Osteoblast (primary cell): ENCODE measurements around the gene DENND1C. TPM values are rescaled to one million over a fixed set of nuclear protein-coding genes. Genes with fewer than 3 reads are reported as not detected.

ENCODE experiments used
- DNase-seq: peaks from one replicate; pipeline ENCODE4 v3.0.0; 2011; ENCODE audit warnings: low spot score, mixed read lengths; ENCODE audit not compliant: insufficient read length; ENCODE audit errors: missing footprints
- H2AFZ ChIP-seq: 2 replicates; pipeline ENCODE4 v1.6.0; 2011; ENCODE audit warnings: mild to moderate bottlenecking, low read length
- H3K27ac ChIP-seq: 2 replicates; pipeline ENCODE4 v1.5.1; 2011; ENCODE audit warnings: mild to moderate bottlenecking, low read depth, low read length, moderate library complexity
- H3K27me3 ChIP-seq: 2 replicates; pipeline ENCODE4 v1.6.0; 2012; ENCODE audit warnings: mild to moderate bottlenecking, control low read depth, inconsistent platforms, low read length, moderate library complexity; ENCODE audit not compliant: insufficient read depth
- H3K36me3 ChIP-seq: 2 replicates; pipeline ENCODE4 v1.5.1; 2011; ENCODE audit warnings: mild to moderate bottlenecking, low read length, control low read depth, moderate library complexity; ENCODE audit not compliant: insufficient read depth
- H3K4me1 ChIP-seq: 2 replicates; pipeline ENCODE4 v1.5.1; 2011; ENCODE audit warnings: mild to moderate bottlenecking, low read length, control low read depth, moderate library complexity; ENCODE audit not compliant: insufficient read depth
- H3K4me2 ChIP-seq: 2 replicates; pipeline ENCODE4 v1.6.0; 2011; ENCODE audit warnings: mild to moderate bottlenecking, low read length; ENCODE audit not compliant: insufficient read depth
- H3K4me3 ChIP-seq: fragments of 200-600 bp; sonication (generic); 3 replicates; pipeline ENCODE4 v1.5.1; 2012; ENCODE audit warnings: mild to moderate bottlenecking, low read length, inconsistent platforms; ENCODE audit not compliant: insufficient read depth
- H3K79me2 ChIP-seq: 2 replicates; pipeline ENCODE4 v1.6.0; 2012; ENCODE audit warnings: mild to moderate bottlenecking, low read length, control low read depth, inconsistent platforms; ENCODE audit not compliant: insufficient read depth
- H3K9me3 ChIP-seq: 2 replicates; pipeline ENCODE4 v1.5.1; 2011; ENCODE audit warnings: low read depth, low read length, control low read depth
- H4K20me1 ChIP-seq: 2 replicates; pipeline ENCODE4 v1.6.0; 2012; ENCODE audit warnings: mild to moderate bottlenecking, low read length, control low read depth; ENCODE audit not compliant: insufficient read depth
- total RNA-seq: library from RNA; depleted of rRNA; stranded (reverse); fragments of >200 nt; gene quantifications from 2 replicates; pipeline ENCODE4 v1.2.3, GENCODE V29; 2012
- TF ChIP-seq, protein P1 (sequence below): IDR thresholded peaks from 2 replicates; pipeline ENCODE4 v1.5.1; 2011; ENCODE audit warnings: mild to moderate bottlenecking, low read depth, low read length, moderate library complexity; ENCODE audit errors: extremely low read depth

The DENND1C gene
- total RNA-seq, 1 donor, result not detected

DNA sequence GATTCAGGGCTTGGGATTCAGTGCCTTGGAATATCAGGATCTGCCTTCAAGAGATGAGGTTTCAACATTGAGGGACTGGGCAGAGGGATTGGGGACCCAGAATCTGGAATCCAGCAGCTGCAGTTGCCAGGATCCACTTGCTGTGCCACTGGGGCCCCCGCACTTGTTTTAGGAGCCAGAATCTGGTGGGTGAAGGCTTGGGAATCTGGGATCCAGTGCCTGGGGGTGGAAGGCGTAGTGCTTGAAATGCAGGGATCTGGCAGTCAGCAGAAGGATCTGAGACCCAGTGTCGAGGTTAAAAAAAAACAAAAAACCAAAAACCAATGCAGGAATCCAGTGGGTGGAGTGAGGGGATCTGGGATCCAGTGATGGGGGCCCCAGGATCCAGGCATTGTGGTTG, 40.7 kb downstream of the DENND1C start:
- no peaks in the 10 kb centered on the region for H3K36me3 ChIP-seq
- DNase-seq, result peak; percentile 18
- no peaks in the 10 kb centered on the region for H3K4me1 ChIP-seq
- H3K9me3 ChIP-seq, result no peaks in the 10 kb centered on the region
- H2AFZ ChIP-seq, result no peak overlapping the region
- H3K4me3 ChIP-seq, result no peak overlapping the region
- no peaks in the 10 kb centered on the region for H4K20me1 ChIP-seq
- TF ChIP-seq, protein P1, sequence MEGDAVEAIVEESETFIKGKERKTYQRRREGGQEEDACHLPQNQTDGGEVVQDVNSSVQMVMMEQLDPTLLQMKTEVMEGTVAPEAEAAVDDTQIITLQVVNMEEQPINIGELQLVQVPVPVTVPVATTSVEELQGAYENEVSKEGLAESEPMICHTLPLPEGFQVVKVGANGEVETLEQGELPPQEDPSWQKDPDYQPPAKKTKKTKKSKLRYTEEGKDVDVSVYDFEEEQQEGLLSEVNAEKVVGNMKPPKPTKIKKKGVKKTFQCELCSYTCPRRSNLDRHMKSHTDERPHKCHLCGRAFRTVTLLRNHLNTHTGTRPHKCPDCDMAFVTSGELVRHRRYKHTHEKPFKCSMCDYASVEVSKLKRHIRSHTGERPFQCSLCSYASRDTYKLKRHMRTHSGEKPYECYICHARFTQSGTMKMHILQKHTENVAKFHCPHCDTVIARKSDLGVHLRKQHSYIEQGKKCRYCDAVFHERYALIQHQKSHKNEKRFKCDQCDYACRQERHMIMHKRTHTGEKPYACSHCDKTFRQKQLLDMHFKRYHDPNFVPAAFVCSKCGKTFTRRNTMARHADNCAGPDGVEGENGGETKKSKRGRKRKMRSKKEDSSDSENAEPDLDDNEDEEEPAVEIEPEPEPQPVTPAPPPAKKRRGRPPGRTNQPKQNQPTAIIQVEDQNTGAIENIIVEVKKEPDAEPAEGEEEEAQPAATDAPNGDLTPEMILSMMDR, result no peak
- H3K27me3 ChIP-seq, result no peaks in the 10 kb centered on the region
- H3K79me2 ChIP-seq, result no peaks in the 10 kb centered on the region
- no peak overlapping the region for H3K4me2 ChIP-seq
- no peak overlapping the region for H3K27ac ChIP-seq

GRCh38 chr19:6439743-6440142, 41.8 kb downstream of the DENND1C start:
- H3K27ac ChIP-seq, result no peak overlapping the region

GRCh38 chr19:6433663-6434062, 47.9 kb downstream of the DENND1C start, which contains the start of gene SLC25A41:
SLC25A41 (minus strand) TSS chr19:6433763; CDS start chr19:6433693, 70 bp downstream.
- TF ChIP-seq, protein P1, result no peak
- Histone ChIP-seq H3K27ac (no peak within 1 kb of the TSS), H3K9me3 (no peaks in the 10 kb centered on the region), H2AFZ (no peak within 1 kb of the TSS), H3K36me3 (no peaks in the 10 kb centered on the region), H4K20me1 (no peaks in the 10 kb centered on the region), H3K4me1 (no peaks in the 10 kb centered on the region), H3K79me2 (no peaks in the 10 kb centered on the region), H3K4me2 (no peak within 1 kb of the TSS), H3K4me3 (no peak within 1 kb of the TSS), H3K27me3 (peaks cover 2% of the 10 kb centered on the region)
- DNase-seq, result no peak

More at GRCh38 chr19:6439743-6440142, 41.8 kb downstream of the DENND1C start:
- TF ChIP-seq, protein P1, result no peak
- H3K9me3 ChIP-seq, result no peaks in the 10 kb centered on the region
- H3K4me2 ChIP-seq, result no peak overlapping the region
- H3K4me3 ChIP-seq, result no peak overlapping the region
- no peaks in the 10 kb centered on the region for H3K79me2 ChIP-seq
- no peak overlapping the region for H2AFZ ChIP-seq
- H4K20me1 ChIP-seq, result no peaks in the 10 kb centered on the region
- no peak for DNase-seq
- H3K4me1 ChIP-seq, result no peaks in the 10 kb centered on the region
- no peaks in the 10 kb centered on the region for H3K36me3 ChIP-seq
- no peaks in the 10 kb centered on the region for H3K27me3 ChIP-seq

DNA sequence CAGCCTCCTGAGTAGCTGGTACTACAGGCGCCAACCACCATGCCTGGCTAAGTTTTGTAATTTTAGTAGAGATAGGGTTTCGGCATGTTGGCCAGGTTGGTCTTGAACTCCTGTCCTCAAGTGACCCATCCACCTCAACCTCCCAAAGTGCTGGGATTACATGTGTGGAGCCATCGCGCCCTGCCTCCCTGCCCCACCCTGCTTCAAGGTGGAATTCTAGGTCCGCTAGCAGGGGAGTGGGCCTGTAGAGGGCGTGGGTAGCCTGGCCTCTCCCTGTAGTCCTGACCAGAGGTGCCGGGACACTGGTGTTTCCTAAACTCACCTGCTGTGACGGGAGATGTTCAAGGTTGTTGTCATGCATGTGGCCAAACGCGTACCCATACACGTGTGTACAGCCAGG, 48.4 kb downstream of the DENND1C start:
- Histone ChIP-seq H3K4me1 (no peaks in the 10 kb centered on the region), H3K36me3 (no peaks in the 10 kb centered on the region), H3K79me2 (no peaks in the 10 kb centered on the region), H3K27me3 (peaks cover 2% of the 10 kb centered on the region), H3K27ac (no peak overlapping the region), H3K4me3 (no peak overlapping the region), H4K20me1 (no peaks in the 10 kb centered on the region), H3K9me3 (no peaks in the 10 kb centered on the region), H3K4me2 (no peak overlapping the region), H2AFZ (no peak overlapping the region)
- TF ChIP-seq, protein P1, result no peak
- no peak for DNase-seq
